SK-N-SH treated with all-trans-retinoic acid at 6 μM for 48 hours (cell line): ENCODE results near the gene TMEM54.

ENCODE experiments used
- CREB5 ChIP-seq: fragments of 250-450 bp; sonication (Bioruptor Pico); IDR thresholded peaks from 2 replicates; pipeline ENCODE4 v1.5.1; 2020; ENCODE audit warnings: low read depth, mild to moderate bottlenecking, moderate library complexity
- CSRNP3 ChIP-seq: fragments of 250-450 bp; sonication (Bioruptor Pico); IDR thresholded peaks from 2 replicates; pipeline ENCODE4 v1.5.1; 2021; ENCODE audit warnings: mild to moderate bottlenecking, moderate library complexity
- PATZ1 ChIP-seq: fragments of 250-450 bp; sonication (Bioruptor Pico); IDR thresholded peaks from 2 replicates; pipeline ENCODE4 v1.8.0; 2020; ENCODE audit warnings: mild to moderate bottlenecking, moderate library complexity, borderline replicate concordance
- POU6F1 ChIP-seq: fragments of 250-450 bp; sonication (Bioruptor Pico); IDR thresholded peaks from 2 replicates; pipeline ENCODE4 v1.8.0; 2021; ENCODE audit warnings: low read depth, mild to moderate bottlenecking, moderate library complexity, borderline replicate concordance
- PPARA ChIP-seq: fragments of 250-450 bp; sonication (Bioruptor Pico); IDR thresholded peaks from 2 replicates; pipeline ENCODE4 v1.5.0; 2020; ENCODE audit warnings: mild to moderate bottlenecking, borderline replicate concordance
- RARB ChIP-seq: fragments of 250-450 bp; sonication (Bioruptor Pico); IDR thresholded peaks from 2 replicates; pipeline ENCODE4 v1.8.0; 2021; ENCODE audit warnings: mild to moderate bottlenecking, moderate library complexity
- TCF4 ChIP-seq: fragments of 250-450 bp; sonication (Bioruptor Pico); IDR thresholded peaks from 2 replicates; pipeline ENCODE4 v1.8.0; 2021; ENCODE audit warnings: mild to moderate bottlenecking, moderate library complexity, borderline replicate concordance
- ZFP3 ChIP-seq: fragments of 250-450 bp; sonication (Bioruptor Pico); IDR thresholded peaks from 2 replicates; pipeline ENCODE4 v1.5.0; 2020; ENCODE audit warnings: mild to moderate bottlenecking, moderate library complexity
- ZFP30 ChIP-seq: fragments of 450-650 bp; formaldehyde crosslinking; IDR thresholded peaks from 2 replicates; pipeline ENCODE4 v1.5.0; 2022; ENCODE audit warnings: mild to moderate bottlenecking, moderate library complexity
- ZNF8 ChIP-seq: fragments of 450-650 bp; formaldehyde crosslinking; IDR thresholded peaks from 2 replicates; pipeline ENCODE4 v1.5.0; 2020; ENCODE audit warnings: mild to moderate bottlenecking, moderate library complexity

- TF ChIP-seq TCF4 (CRISPR knock-in tag) = no peak
- TF ChIP-seq CREB5 (CRISPR knock-in tag) = no peak
- TF ChIP-seq ZFP30 (CRISPR knock-in tag) = no peak
- no peak for TF ChIP-seq PATZ1 (CRISPR knock-in tag)
- no peak for TF ChIP-seq ZFP3
- TF ChIP-seq ZNF8 (CRISPR knock-in tag) = no peak
- TF ChIP-seq PPARA (CRISPR knock-in tag) = no peak
- no peak for TF ChIP-seq RARB
- no peak for TF ChIP-seq CSRNP3 (CRISPR knock-in tag)
- TF ChIP-seq POU6F1 = no peak
Measured at GRCh38 chr1:32915766-32916706, 14.8 kb upstream of the TMEM54 start.
